Measurements from ENCODE around the gene PLEKHA4. TPM values are rescaled to one million over a fixed set of nuclear protein-coding genes. Genes with fewer than 3 reads are reported as not detected.
A peak's percentile ranks its signal among the peaks of the same experiment; 100 is the strongest.

The PLEKHA4 gene
- total RNA-seq, 2 experiments from 2014 or later = 7.0 to 10.9 TPM

DNA sequence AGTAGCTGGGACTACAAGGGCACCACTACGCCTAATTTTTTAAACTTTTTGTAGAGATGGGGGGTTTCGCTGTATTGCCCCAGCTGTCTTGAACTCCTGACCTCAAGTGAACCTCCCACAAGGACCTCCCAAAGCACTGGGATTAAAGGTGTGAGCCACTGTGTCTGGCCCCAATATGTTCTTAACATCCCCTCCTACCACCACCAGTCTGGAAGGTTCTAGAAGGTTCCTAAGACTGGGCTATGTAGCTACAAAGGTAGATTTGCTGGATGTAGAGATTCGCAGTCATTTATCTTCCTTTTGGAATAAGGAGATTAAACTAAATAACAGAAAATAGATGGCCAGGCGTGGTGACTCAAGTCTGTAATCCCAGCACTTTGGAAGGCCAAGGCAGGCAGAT is 37.5 kb downstream of the PLEKHA4 start:
- CTCF ChIA-PET = interaction anchor here (0.8 to 4.5 kb wide), 7 partner anchors 11 to 162 kb away, joined by 3 to 17 read pairs (median 7); partner anchors contain the start of genes GYS1 and RUVBL2
- POLR2A ChIA-PET = interaction anchor here (0.5 to 0.7 kb wide), 2 partner anchors 24 to 172 kb away, joined by 3 to 4 read pairs; no protein-coding TSS in a partner anchor

DNA sequence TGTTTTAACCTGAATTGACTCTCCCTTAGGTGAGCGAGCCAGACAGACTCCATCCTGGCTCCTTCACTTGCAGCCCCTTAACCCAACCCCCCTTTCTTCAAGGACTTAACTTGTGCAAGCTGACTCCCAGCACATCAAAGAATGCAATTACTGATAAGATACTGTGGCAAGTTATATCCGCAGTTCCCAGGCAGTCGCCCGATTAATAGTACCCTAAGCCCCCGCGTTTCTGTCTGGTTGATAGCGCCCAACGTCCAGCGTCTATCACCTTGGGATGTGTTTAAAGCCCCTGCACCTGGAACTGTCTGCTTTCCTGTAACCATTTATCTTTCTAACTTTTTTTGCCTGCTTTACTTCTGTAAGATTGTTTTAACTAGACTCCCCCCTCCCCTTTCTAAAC is 38.3 kb downstream of the PLEKHA4 start:
- no peak overlapping the region for H3K27ac Mint-ChIP-seq
- no peak overlapping the region for H3K4me3 Mint-ChIP-seq
- no peak for ATAC-seq
- ChIA-PET POLR2A (no interaction called here), CTCF (interaction anchor here (0.8 to 4.5 kb wide), 5 partner anchors 12 to 163 kb away, joined by 3 to 17 read pairs (median 10); partner anchors contain the start of genes GYS1 and RUVBL2)
- H3K4me1 Mint-ChIP-seq = no peaks in the 10 kb centered on the region
- no peaks in the 10 kb centered on the region for H3K27me3 Mint-ChIP-seq
- no peaks in the 10 kb centered on the region for H3K9me3 Mint-ChIP-seq (ENCODE audit: low read depth)
- intact Hi-C loops (cut with DNase I, micrococcal nuclease) = loop anchor here in 1 of 2 experiments (10.0 kb wide), 1 partner anchor 315 kb away; the partner anchor contains the start of gene LMTK3
- no peak for DNase-seq
- no peaks in the 10 kb centered on the region for H3K36me3 Mint-ChIP-seq (ENCODE audit: low read depth)

More for the DNA sequence above, 37.5 kb downstream of the PLEKHA4 start:
- H3K4me1 Mint-ChIP-seq = peaks cover 6% of the 10 kb centered on the region
- no peaks in the 10 kb centered on the region for H3K9me3 Mint-ChIP-seq (ENCODE audit: low read depth)
- DNase-seq (no peak), ATAC-seq (no peak)
- H3K4me3 Mint-ChIP-seq = no peak overlapping the region
- no peak overlapping the region for H3K27ac Mint-ChIP-seq
- no peaks in the 10 kb centered on the region for H3K36me3 Mint-ChIP-seq (ENCODE audit: low read depth)
- no peaks in the 10 kb centered on the region for H3K27me3 Mint-ChIP-seq
- intact Hi-C loops (cut with DNase I, micrococcal nuclease) = loop anchor here in 1 of 2 experiments (10.0 kb wide), 1 partner anchor 316 kb away; the partner anchor contains the start of gene LMTK3

- H3K4me3 Mint-ChIP-seq = no peak overlapping the region
- H3K36me3 Mint-ChIP-seq (ENCODE audit: low read depth) = no peaks in the 10 kb centered on the region
- ChIA-PET CTCF (interaction anchor here (0.6 to 2.2 kb wide), 4 partner anchors 20 to 213 kb away, joined by 3 to 8 read pairs (median 3); no protein-coding TSS in a partner anchor), POLR2A (no interaction called here)
- H3K27ac Mint-ChIP-seq = no peak overlapping the region
- no peaks in the 10 kb centered on the region for H3K27me3 Mint-ChIP-seq
- H3K9me3 Mint-ChIP-seq (ENCODE audit: low read depth) = no peaks in the 10 kb centered on the region
- no peak for ATAC-seq
- no peaks in the 10 kb centered on the region for H3K4me1 Mint-ChIP-seq
- peak; percentile 35 for DNase-seq
- intact Hi-C loops (cut with DNase I, micrococcal nuclease) = no loop called here
Observed at GRCh38 chr19:48826606-48827020, 41.8 kb downstream of the PLEKHA4 start.

- POLR2A ChIA-PET = no interaction called here
- no peak for ATAC-seq
- Mint-ChIP-seq H3K27ac (no peak overlapping the region), H3K4me1 (no peaks in the 10 kb centered on the region), H3K27me3 (no peaks in the 10 kb centered on the region), H3K4me3 (no peak overlapping the region), H3K9me3 (ENCODE audit: low read depth) (no peaks in the 10 kb centered on the region), H3K36me3 (ENCODE audit: low read depth) (no peaks in the 10 kb centered on the region)
- intact Hi-C loops (cut with DNase I, micrococcal nuclease) = no loop called here
- no peak for DNase-seq
- CTCF ChIA-PET = no interaction called here
Observed at GRCh38 chr19:48822514-48822913, 45.9 kb downstream of the PLEKHA4 start.

DNA sequence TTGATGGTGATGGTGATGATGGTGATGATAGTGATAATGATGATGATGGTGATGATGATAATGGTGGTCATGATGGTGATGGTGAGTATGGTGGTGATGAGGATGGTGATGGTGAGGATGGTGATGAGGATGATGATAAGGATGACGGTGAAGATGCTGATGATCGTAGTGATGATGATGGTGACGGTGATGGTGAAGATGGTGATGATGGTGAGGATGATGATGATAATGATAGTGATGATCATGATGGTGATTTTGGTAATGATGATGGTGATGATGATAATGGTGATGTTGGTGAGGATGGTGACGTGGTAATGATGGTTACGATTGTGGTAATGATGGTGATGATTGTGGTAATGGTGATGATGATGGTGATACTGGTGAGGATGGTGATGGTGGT is 46.8 kb downstream of the PLEKHA4 start:
- no peak overlapping the region for H3K27ac Mint-ChIP-seq
- intact Hi-C loops (cut with DNase I, micrococcal nuclease) = no loop called here
- DNase-seq (no peak), ATAC-seq (no peak)
- ChIA-PET POLR2A (no interaction called here), CTCF (no interaction called here)
- no peaks in the 10 kb centered on the region for H3K36me3 Mint-ChIP-seq (ENCODE audit: low read depth)
- H3K27me3 Mint-ChIP-seq = no peaks in the 10 kb centered on the region
- H3K4me3 Mint-ChIP-seq = no peak overlapping the region
- no peaks in the 10 kb centered on the region for H3K9me3 Mint-ChIP-seq (ENCODE audit: low read depth)
- no peaks in the 10 kb centered on the region for H3K4me1 Mint-ChIP-seq

DNA sequence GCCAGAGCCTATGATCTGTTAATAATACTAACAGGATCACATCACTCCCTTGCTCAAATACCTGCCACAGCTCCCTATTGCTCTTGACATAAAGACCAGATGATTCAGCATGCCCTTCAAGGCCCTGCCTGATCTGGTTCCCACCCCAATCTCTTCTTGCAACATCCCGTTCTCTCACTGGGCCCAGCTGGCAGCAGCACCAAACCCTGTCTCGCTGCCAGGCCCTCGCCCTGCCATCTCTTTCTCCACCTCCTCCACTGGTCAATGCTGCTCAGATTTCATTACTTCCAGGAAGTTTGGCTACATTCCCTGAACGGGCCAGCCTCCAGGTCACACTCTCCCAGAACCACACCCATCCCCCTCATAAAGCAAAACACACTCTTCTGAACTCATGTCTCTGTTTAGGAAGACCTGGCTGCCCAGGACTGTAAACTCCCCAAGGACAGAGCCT is 49.0 kb downstream of the PLEKHA4 start:
- CTCF ChIA-PET = no interaction called here
- Mint-ChIP-seq H3K4me3 (no peak overlapping the region), H3K4me1 (peaks cover 5% of the 10 kb centered on the region), H3K36me3 (ENCODE audit: low read depth) (no peaks in the 10 kb centered on the region), H3K27me3 (no peaks in the 10 kb centered on the region), H3K9me3 (ENCODE audit: low read depth) (no peaks in the 10 kb centered on the region), H3K27ac (no peak overlapping the region)
- POLR2A ChIA-PET = interaction anchor here (0.6 kb wide), 1 partner anchor 379 kb away, joined by 11 read pairs; no protein-coding TSS in a partner anchor
- intact Hi-C loops (cut with DNase I, micrococcal nuclease) = no loop called here
- ATAC-seq (no peak), DNase-seq (no peak)

GRCh38 chr19:48818234-48818820 is 50.1 kb downstream of the PLEKHA4 start:
- ChIA-PET CTCF (interaction anchor here (0.7 to 1.1 kb wide), 3 partner anchors 23 to 199 kb away, joined by 3 to 4 read pairs (median 3); no protein-coding TSS in a partner anchor), POLR2A (no interaction called here)
- no peaks in the 10 kb centered on the region for H3K36me3 Mint-ChIP-seq (ENCODE audit: low read depth)
- H3K27ac Mint-ChIP-seq = no peak overlapping the region
- no peak overlapping the region for H3K4me3 Mint-ChIP-seq
- H3K4me1 Mint-ChIP-seq = peaks cover 5% of the 10 kb centered on the region
- no peaks in the 10 kb centered on the region for H3K27me3 Mint-ChIP-seq
- ATAC-seq (no peak), DNase-seq (no peak)
- H3K9me3 Mint-ChIP-seq (ENCODE audit: low read depth) = no peaks in the 10 kb centered on the region
- intact Hi-C loops (cut with DNase I, micrococcal nuclease) = no loop called here

- ATAC-seq (no peak), DNase-seq (no peak)
- H3K36me3 Mint-ChIP-seq (ENCODE audit: low read depth) = no peaks in the 10 kb centered on the region
- intact Hi-C loops (cut with DNase I, micrococcal nuclease) = no loop called here
- H3K4me1 Mint-ChIP-seq = peaks cover 5% of the 10 kb centered on the region
- no peak overlapping the region for H3K27ac Mint-ChIP-seq
- H3K27me3 Mint-ChIP-seq = no peaks in the 10 kb centered on the region
- no peaks in the 10 kb centered on the region for H3K9me3 Mint-ChIP-seq (ENCODE audit: low read depth)
- POLR2A ChIA-PET = interaction anchor here (0.6 kb wide), 1 partner anchor 56 kb away, joined by 5 read pairs; no protein-coding TSS in a partner anchor
- CTCF ChIA-PET = interaction anchor here (0.6 to 1.1 kb wide), 4 partner anchors 18 to 200 kb away, joined by 3 to 4 read pairs (median 3); partner anchors contain the start of gene HSD17B14
- H3K4me3 Mint-ChIP-seq = no peak overlapping the region
Observed at GRCh38 chr19:48817585-48818124, 50.8 kb downstream of the PLEKHA4 start.

- H3K9me3 Mint-ChIP-seq (ENCODE audit: low read depth) = no peaks in the 10 kb centered on the region
- H3K27ac Mint-ChIP-seq = peak overlapping the region; percentile 49
- intact Hi-C loops (cut with DNase I, micrococcal nuclease) = no loop called here
- peaks cover 12% of the 10 kb centered on the region for H3K4me1 Mint-ChIP-seq
- H3K4me3 Mint-ChIP-seq = no peak overlapping the region
- H3K27me3 Mint-ChIP-seq = no peaks in the 10 kb centered on the region
- ATAC-seq = peak; percentile 42
- DNase-seq = peak; percentile 24
- ChIA-PET POLR2A (no interaction called here), CTCF (interaction anchor here (0.6 to 1.5 kb wide), 3 partner anchors 20 to 125 kb away, joined by 3 to 5 read pairs (median 4); no protein-coding TSS in a partner anchor)
- H3K36me3 Mint-ChIP-seq (ENCODE audit: low read depth) = no peaks in the 10 kb centered on the region
Observed at GRCh38 chr19:48815870-48816501, 52.4 kb downstream of the PLEKHA4 start.

GRCh38 chr19:48814895-48815294 is 53.5 kb downstream of the PLEKHA4 start:
- CTCF ChIA-PET = interaction anchor here (0.7 to 1.5 kb wide), 2 partner anchors 19 to 556 kb away, joined by 5 to 6 read pairs; no protein-coding TSS in a partner anchor
- Mint-ChIP-seq H3K27me3 (no peaks in the 10 kb centered on the region), H3K4me3 (no peak overlapping the region), H3K9me3 (ENCODE audit: low read depth) (no peaks in the 10 kb centered on the region), H3K36me3 (ENCODE audit: low read depth) (no peaks in the 10 kb centered on the region), H3K27ac (no peak overlapping the region), H3K4me1 (peaks cover 15% of the 10 kb centered on the region)
- POLR2A ChIA-PET = no interaction called here
- intact Hi-C loops (cut with DNase I, micrococcal nuclease) = loop anchor here in 1 of 2 experiments (5.0 kb wide), 1 partner anchor 827 kb away; the partner anchor contains the start of genes RRAS and SCAF1
- ATAC-seq (no peak), DNase-seq (no peak)

DNA sequence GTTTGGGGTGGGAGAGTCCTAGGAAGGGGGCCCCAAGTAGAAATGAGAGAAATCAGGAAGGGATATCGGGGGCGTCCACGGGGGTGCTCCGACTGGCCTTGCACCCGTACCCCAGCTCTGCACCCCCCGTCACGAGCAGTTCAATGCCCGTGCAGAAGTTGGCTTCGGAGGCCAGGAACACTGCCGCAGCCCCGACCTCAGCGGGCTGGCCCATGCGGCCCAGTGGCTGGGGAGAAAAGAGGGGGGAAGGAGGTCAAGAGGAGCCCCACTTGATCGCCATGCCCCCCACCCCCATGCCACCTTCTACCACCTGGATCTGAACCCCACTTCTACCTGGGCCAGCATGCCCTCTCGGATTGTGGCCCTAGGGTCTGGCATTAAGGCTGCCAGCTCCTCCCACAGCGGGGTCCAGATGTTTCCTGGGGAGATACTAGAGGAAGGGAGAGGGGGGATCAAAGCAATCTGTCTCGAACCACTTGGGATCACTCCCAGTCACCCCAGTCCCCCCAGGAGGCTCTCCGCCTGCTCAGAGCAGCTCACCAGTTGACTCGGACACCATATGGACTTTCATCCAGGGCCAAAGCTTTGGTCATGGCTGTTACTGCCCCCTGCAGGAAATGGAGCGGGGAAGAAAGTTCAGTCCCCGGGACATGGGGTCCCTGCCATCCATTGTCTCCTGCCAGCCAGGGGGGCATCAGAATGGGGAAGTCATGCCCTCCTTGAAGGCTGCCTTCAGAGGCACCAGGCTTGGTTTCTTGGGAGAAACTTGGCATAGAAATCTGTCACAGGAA is 55.1 kb downstream of the PLEKHA4 start:
- POLR2A ChIA-PET = no interaction called here
- H3K36me3 Mint-ChIP-seq (ENCODE audit: low read depth) = no peaks in the 10 kb centered on the region

More for the DNA sequence above, 55.1 kb downstream of the PLEKHA4 start:
- DNase-seq (no peak), ATAC-seq (no peak)
- H3K9me3 Mint-ChIP-seq (ENCODE audit: low read depth) = no peaks in the 10 kb centered on the region
- no peak overlapping the region for H3K27ac Mint-ChIP-seq
- CTCF ChIA-PET = interaction anchor here (0.5 to 0.8 kb wide), 4 partner anchors 18 to 172 kb away, joined by 3 to 5 read pairs (median 3); no protein-coding TSS in a partner anchor
- intact Hi-C loops (cut with DNase I, micrococcal nuclease) = loop anchor here in 1 of 2 experiments (5.0 kb wide), 1 partner anchor 829 kb away; the partner anchor contains the start of genes RRAS and SCAF1
- H3K27me3 Mint-ChIP-seq = no peaks in the 10 kb centered on the region
- H3K4me3 Mint-ChIP-seq = peak overlapping the region; percentile 30
- peaks cover 24% of the 10 kb centered on the region for H3K4me1 Mint-ChIP-seq
